ENCODE results near the gene C10orf95.
"Not testable (repeated sequence)": the region's sequence is repeated elsewhere in the genome, so short reads cannot be mapped to it uniquely, and the experiment has no call there.

The C10orf95 gene

GRCh38 chr10:102451105-102451969 lies at the start of gene C10orf95:
C10orf95 (minus strand) TSS chr10:102451543; CDS start chr10:102451093, 450 bp downstream.
- peak; percentile 9 for DNase-seq

- DNase-seq = not testable (repeated sequence)
Measured at GRCh38 chr10:102500686-102501085, 49.3 kb upstream of the C10orf95 start.

GRCh38 chr10:102499356-102499755 lies 48.0 kb upstream of the C10orf95 start:
- DNase-seq = no peak

- no peak for DNase-seq
Measured at GRCh38 chr10:102497545-102497944, 46.2 kb upstream of the C10orf95 start.

GRCh38 chr10:102493771-102494170 lies 42.4 kb upstream of the C10orf95 start:
- no peak for DNase-seq

- no peak for DNase-seq
Measured at GRCh38 chr10:102492983-102493382, 41.6 kb upstream of the C10orf95 start.

GRCh38 chr10:102492344-102492939 lies 41.1 kb upstream of the C10orf95 start:
- no peak for DNase-seq

GRCh38 chr10:102491136-102491535 lies 39.8 kb upstream of the C10orf95 start:
- no peak for DNase-seq

- no peak for DNase-seq
Measured at GRCh38 chr10:102485093-102485784, 33.9 kb upstream of the C10orf95 start.

- no peak for DNase-seq
Measured at GRCh38 chr10:102484021-102484420, 32.7 kb upstream of the C10orf95 start.

- no peak for DNase-seq
Measured at GRCh38 chr10:102480396-102480795, 29.1 kb upstream of the C10orf95 start.

- no peak for DNase-seq
Measured at GRCh38 chr10:102479651-102480050, 28.3 kb upstream of the C10orf95 start.

- DNase-seq = no peak
Measured at GRCh38 chr10:102476466-102477141, 25.3 kb upstream of the C10orf95 start.

- no peak for DNase-seq
Measured at GRCh38 chr10:102475451-102476040, 24.2 kb upstream of the C10orf95 start.

- peak; percentile 13 for DNase-seq
Measured at GRCh38 chr10:102473445-102474331, 22.3 kb upstream of the C10orf95 start.

- no peak for DNase-seq
Measured at GRCh38 chr10:102470579-102471546, 19.5 kb upstream of the C10orf95 start.

- DNase-seq = no peak
Measured at GRCh38 chr10:102468683-102469082, 17.3 kb upstream of the C10orf95 start.

GRCh38 chr10:102467971-102468438 lies 16.7 kb upstream of the C10orf95 start:
- no peak for DNase-seq

- DNase-seq = no peak
Measured at GRCh38 chr10:102467318-102467717, 16.0 kb upstream of the C10orf95 start.

- no peak for DNase-seq
Measured at GRCh38 chr10:102465466-102465865, 14.1 kb upstream of the C10orf95 start.
